ENCODE measurements around the gene GATA3.

Gene GATA3

DNA sequence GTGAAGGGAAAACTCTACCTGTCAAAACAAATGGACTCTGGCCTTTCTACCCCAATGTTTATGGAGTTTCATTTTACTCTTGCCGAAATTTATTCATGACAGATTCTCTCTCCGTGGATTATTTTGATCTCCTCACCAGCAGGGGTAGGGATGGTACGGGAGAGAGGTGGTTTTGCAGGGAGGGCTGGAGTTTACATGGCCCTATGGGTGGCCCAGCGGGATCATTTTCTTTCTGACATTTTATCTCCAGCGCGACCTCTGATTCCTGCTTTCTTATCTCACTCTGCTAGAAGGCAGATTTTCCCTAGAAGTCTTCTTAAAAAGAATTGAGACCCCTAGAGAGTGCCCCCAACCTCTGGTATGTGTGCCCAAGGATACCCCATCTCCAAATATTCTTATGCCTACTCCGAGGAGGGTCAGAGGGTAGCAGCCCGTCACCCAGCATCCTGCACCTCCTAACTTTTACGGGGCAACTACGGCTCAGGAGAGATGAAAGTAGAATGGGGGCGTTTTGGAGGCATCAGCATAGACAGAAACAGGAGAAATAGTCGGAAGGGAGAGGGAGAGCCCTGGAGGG, 10.1 kb upstream of the GATA3 start:
- H3K27ac ChIP-seq = peak overlapping the region; percentile 86
- TF ChIP-seq ZFX (IDR thresholded peaks at IDR 0.05; ENCODE audit: borderline replicate concordance) = no peak
- TF ChIP-seq, protein P1, sequence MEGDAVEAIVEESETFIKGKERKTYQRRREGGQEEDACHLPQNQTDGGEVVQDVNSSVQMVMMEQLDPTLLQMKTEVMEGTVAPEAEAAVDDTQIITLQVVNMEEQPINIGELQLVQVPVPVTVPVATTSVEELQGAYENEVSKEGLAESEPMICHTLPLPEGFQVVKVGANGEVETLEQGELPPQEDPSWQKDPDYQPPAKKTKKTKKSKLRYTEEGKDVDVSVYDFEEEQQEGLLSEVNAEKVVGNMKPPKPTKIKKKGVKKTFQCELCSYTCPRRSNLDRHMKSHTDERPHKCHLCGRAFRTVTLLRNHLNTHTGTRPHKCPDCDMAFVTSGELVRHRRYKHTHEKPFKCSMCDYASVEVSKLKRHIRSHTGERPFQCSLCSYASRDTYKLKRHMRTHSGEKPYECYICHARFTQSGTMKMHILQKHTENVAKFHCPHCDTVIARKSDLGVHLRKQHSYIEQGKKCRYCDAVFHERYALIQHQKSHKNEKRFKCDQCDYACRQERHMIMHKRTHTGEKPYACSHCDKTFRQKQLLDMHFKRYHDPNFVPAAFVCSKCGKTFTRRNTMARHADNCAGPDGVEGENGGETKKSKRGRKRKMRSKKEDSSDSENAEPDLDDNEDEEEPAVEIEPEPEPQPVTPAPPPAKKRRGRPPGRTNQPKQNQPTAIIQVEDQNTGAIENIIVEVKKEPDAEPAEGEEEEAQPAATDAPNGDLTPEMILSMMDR (IDR thresholded peaks at IDR 0.05) = no peak

DNA sequence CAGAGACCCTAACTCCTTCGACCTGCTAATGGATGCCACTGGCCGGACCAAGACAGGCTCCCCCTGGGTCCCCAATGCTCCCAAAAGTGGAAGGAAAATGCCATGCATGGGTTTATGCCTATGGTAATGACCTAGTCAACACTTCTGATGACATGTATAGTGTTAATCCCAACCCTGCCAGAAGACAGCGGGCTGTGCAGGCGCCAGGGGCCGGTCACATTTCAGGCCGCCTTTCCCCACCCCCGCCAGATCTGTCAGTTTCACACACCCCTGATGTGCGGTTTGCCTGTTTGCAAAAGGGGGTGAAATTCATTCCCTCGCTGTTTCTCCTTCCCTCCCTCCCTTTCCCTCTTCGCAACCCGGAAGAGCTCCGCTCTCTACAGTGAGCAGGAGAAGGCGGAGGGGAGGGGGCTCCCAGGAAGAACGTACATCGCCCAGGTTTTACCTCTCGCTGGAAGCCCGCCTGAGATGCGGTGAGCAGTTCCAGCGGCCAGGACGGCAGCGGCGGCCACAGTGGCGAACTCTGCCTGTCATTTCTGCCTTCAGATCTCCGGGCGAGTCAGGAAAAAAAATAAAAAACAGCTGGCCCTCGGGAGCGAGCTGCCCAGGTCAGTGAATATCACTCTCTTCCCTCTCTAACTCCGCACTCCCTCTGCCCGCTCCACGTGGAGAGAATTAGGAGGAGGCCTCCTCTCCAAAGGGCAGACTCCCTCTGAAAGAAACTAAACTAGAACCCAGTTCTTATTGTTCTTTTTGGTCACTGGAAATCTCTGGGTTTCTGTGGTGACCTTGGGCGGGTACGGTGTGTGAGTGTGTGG, 9.4 kb upstream of the GATA3 start:
- peak overlapping the region; percentile 86 for H3K27ac ChIP-seq
- TF ChIP-seq ZFX (IDR thresholded peaks at IDR 0.05; ENCODE audit: borderline replicate concordance) = no peak
- TF ChIP-seq, protein P1 (IDR thresholded peaks at IDR 0.05) = no peak

DNA sequence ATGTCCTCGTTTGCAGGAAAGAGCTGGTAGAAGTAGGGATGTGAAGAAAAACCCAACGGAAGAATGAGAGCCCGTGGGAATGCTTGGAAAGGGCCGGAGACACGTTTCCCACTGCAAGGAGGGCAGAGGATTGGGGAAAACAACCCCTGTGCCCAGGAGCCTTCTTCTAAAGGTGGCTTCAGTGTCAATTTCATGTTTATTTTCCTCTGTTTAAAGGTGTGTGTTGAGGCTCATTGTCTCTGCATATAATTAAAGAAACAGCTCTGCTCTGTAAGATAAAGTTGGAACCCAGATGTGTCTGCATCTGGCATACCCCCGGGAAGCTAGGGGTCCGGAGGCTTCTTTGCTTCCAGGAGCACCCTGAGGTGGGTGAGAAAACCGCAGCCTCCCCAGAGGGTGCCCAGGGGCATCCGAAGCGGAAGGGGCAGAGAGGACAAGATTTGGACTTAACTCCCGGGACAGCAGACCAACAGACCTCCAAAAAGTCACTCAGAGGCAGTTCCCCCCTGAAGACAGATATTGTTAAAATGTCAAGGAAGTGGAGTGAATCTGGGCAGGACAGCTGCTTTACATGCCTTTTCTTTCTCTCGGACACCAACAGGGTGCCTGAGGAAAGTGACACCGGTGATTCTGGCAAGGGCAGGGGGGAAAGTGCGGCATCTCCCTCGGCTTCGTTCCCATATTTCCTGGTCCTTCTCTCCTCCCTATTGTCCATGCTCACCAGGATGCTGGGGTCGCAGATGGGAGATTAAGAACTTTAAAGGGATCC, 8.6 kb upstream of the GATA3 start:
- TF ChIP-seq, protein P1 (IDR thresholded peaks at IDR 0.05) = no peak
- no peak for TF ChIP-seq ZFX (IDR thresholded peaks at IDR 0.05; ENCODE audit: borderline replicate concordance)
- peak overlapping the region; percentile 86 for H3K27ac ChIP-seq

DNA sequence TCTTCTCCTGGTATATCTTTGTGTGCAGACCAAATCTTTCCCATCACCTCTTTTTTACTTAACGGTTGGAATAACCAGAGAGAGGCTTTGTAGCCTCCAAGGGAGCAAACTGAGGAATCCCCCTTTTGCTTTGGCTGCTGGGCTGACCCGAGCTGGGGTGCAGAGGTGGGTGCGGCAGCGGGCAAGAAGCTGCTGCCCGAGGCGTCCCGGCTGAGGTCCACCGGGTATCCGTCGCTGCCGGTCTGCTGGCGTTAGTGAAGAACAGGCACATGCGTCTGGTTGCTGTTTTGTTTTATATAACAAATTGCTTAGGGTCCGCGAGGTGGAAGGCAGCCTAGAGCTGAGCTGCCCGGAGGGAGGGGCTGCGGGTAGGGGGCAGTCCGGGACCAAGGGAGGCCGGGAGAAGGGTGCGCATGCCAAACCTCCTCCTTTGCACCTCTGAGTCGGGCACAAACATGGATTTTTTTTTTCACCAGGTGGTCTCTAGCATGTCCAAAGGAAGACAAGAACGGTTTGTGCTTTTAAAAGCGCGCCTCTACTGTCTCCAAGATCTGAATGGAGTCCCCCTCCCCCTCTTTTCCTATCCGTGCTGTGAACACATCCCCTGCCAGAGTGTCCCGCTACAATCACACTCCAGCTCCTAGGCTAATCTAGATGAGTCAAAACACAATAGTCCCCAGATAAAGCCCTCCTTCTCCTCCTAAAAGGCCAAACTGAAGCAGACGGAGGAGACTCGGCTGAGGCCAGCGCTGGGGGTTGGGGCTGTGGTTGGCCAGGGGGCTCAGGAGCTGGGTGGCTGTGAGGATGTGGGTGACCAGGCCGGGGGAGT, 6.8 kb upstream of the GATA3 start:
- peak overlapping the region; percentile 86 for H3K27ac ChIP-seq
- TF ChIP-seq, protein P1 (IDR thresholded peaks at IDR 0.05) = no peak
- no peak for TF ChIP-seq ZFX (IDR thresholded peaks at IDR 0.05; ENCODE audit: borderline replicate concordance)

DNA sequence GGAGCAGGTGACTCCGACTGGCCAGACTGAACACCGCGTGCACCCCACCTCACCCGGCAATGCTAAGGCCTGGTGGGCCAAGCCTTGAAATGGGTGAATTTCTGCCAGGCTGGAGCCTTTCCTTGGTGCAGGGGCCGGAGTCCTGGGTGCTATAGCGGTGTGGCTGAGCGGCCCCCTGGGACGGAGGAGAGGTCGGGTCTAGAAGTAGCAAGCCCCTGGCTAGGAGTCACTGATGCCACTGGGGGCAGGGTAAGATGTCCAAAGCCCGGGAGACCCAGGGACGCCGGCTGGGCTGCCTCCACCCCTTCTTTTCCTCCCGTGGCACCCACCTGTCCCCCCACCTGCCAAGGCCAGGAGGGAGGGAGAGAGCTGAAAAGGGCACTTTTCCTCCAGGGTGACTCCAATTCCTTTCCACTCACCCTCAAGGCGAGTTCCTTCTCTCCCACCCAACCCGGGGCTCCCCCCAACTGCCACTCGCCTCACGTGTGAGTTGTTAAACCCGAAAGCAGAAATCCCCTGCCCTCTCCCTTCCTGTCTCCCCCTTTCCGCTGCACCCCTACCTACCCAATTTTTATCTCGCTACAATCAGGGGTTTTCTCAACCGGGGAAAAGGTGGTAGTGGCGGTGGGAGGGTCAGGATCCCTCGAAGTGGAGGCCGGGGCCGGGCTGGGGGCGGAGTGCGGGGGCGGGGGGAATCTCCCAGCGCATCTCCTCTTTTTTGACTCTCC, 6.0 kb upstream of the GATA3 start:
- no peak for TF ChIP-seq ZFX (IDR thresholded peaks at IDR 0.05; ENCODE audit: borderline replicate concordance)
- TF ChIP-seq, protein P1 (IDR thresholded peaks at IDR 0.05) = no peak
- H3K27ac ChIP-seq = peak overlapping the region; percentile 86

DNA sequence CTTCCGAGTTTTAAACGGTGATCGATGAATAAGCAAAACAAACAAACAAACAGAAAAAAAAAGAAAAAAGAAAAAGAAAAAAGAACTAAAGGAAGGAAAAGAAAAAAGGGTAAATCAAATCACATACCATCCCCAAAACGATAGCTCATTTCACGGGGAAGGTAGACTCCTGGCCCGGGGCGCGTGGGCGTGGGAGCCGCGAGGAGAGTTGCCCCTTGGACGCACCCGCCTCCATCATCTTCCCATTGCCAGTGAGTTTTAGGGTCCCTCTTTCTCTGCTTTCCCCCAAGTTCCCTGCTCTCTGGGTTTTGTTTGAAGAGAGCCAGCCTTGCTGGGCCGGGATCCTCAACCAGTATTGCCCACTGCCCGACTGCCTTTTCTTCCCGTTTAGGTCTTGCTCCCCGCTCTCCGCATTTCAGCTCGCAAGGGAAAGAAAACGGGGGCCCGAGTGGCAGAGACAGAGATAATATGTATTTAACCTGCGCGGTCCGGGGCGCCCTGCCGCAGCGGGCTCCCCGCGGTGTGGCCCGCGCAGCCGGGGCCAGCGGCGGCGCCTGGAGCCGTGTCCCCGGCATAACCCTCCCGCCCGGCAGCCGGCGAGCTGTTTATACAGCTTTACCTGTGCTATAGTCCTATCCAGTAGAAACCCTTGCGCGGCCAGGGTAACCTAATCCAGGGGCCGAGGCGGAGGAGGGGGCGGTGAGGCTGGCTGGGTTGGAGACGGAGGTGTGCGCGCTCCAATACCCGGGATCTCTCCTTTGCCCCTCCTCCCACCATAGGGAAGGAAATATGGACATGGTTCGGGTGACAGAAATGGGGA, 5.2 kb upstream of the GATA3 start:
- peak overlapping the region; percentile 86 for H3K27ac ChIP-seq
- no peak for TF ChIP-seq ZFX (IDR thresholded peaks at IDR 0.05; ENCODE audit: borderline replicate concordance)
- TF ChIP-seq, protein P1 (IDR thresholded peaks at IDR 0.05) = no peak

Measured in 22Rv1 (cell line).